ENCODE measurements around the gene ST7. TPM values are rescaled to one million over a fixed set of nuclear protein-coding genes. Genes with fewer than 3 reads are reported as not detected.

ST7 gene
- polyA plus RNA-seq, 1 donor from 2014 or later: 76.8 TPM

DNA sequence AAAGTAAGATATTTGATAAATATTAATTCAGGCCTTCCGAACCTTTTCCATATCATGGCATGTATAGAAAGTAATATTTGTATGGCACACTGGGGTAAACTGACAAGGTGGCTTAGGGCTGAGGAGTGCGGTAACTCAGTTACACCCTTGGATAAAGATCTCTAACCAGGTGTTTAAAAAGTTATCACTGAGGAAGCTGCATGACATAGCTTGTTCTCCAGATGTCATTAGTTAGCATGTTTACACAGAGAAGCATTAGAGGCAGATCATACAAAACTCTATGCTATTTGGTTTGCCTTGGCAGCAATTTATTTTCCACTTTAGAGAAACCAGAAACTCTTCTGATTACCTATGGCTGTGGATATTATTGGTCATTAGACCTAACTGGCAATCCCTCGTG lies 118.2 kb downstream of the ST7 start:
- Histone ChIP-seq H2AFZ (ENCODE audit: low read depth, low read length) (no peak overlapping the region), H4K20me1 (ENCODE audit: insufficient read depth) (peaks cover 27% of the 10 kb centered on the region), H3K9me3 (ENCODE audit: low read length) (no peaks in the 10 kb centered on the region), H3K27me3 (ENCODE audit: insufficient read depth, low read depth, low read length) (no peaks in the 10 kb centered on the region), H3K9me2 (ENCODE audit: insufficient read depth, low read length) (no peaks in the 10 kb centered on the region), H3K79me2 (replicated peaks; ENCODE audit: insufficient read depth, low read length) (peaks cover 48% of the 10 kb centered on the region), H3F3A (ENCODE audit: insufficient read depth, low read length, poor library complexity, severe bottlenecking) (peaks cover 4% of the 10 kb centered on the region), H3K4me2 (ENCODE audit: low read length) (no peak overlapping the region), H3K36me3 (ENCODE audit: insufficient read depth, low read length) (no peaks in the 10 kb centered on the region), H3K4me3 (ENCODE audit: low read length) (no peak overlapping the region), H3K9ac (ENCODE audit: low read length) (no peak overlapping the region), H3K27ac (ENCODE audit: low read length) (no peak overlapping the region)
- TF ChIP-seq EP300 (conservative IDR thresholded peaks at IDR 0.05; ENCODE audit: poor library complexity, severe bottlenecking) (no peak), TAF1 (IDR thresholded peaks at IDR 0.05; ENCODE audit: low read depth) (no peak), MXI1 (conservative IDR thresholded peaks at IDR 0.05; ENCODE audit: poor library complexity, severe bottlenecking) (no peak), SMC3 (conservative IDR thresholded peaks at IDR 0.05; ENCODE audit: poor library complexity) (no peak), POLR2AphosphoS5 (IDR thresholded peaks at IDR 0.05) (no peak), EZH2 (IDR thresholded peaks at IDR 0.05; ENCODE audit: borderline replicate concordance, insufficient read depth, low read length, poor library complexity, severe bottlenecking) (no peak), RAD21 (conservative IDR thresholded peaks at IDR 0.05) (no peak)
- TF ChIP-seq, protein P1, sequence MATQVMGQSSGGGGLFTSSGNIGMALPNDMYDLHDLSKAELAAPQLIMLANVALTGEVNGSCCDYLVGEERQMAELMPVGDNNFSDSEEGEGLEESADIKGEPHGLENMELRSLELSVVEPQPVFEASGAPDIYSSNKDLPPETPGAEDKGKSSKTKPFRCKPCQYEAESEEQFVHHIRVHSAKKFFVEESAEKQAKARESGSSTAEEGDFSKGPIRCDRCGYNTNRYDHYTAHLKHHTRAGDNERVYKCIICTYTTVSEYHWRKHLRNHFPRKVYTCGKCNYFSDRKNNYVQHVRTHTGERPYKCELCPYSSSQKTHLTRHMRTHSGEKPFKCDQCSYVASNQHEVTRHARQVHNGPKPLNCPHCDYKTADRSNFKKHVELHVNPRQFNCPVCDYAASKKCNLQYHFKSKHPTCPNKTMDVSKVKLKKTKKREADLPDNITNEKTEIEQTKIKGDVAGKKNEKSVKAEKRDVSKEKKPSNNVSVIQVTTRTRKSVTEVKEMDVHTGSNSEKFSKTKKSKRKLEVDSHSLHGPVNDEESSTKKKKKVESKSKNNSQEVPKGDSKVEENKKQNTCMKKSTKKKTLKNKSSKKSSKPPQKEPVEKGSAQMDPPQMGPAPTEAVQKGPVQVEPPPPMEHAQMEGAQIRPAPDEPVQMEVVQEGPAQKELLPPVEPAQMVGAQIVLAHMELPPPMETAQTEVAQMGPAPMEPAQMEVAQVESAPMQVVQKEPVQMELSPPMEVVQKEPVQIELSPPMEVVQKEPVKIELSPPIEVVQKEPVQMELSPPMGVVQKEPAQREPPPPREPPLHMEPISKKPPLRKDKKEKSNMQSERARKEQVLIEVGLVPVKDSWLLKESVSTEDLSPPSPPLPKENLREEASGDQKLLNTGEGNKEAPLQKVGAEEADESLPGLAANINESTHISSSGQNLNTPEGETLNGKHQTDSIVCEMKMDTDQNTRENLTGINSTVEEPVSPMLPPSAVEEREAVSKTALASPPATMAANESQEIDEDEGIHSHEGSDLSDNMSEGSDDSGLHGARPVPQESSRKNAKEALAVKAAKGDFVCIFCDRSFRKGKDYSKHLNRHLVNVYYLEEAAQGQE (IDR thresholded peaks at IDR 0.05; ENCODE audit: borderline replicate concordance): no peak
- TF ChIP-seq, protein P2, sequence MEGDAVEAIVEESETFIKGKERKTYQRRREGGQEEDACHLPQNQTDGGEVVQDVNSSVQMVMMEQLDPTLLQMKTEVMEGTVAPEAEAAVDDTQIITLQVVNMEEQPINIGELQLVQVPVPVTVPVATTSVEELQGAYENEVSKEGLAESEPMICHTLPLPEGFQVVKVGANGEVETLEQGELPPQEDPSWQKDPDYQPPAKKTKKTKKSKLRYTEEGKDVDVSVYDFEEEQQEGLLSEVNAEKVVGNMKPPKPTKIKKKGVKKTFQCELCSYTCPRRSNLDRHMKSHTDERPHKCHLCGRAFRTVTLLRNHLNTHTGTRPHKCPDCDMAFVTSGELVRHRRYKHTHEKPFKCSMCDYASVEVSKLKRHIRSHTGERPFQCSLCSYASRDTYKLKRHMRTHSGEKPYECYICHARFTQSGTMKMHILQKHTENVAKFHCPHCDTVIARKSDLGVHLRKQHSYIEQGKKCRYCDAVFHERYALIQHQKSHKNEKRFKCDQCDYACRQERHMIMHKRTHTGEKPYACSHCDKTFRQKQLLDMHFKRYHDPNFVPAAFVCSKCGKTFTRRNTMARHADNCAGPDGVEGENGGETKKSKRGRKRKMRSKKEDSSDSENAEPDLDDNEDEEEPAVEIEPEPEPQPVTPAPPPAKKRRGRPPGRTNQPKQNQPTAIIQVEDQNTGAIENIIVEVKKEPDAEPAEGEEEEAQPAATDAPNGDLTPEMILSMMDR (IDR thresholded peaks at IDR 0.05; ENCODE audit: poor library complexity, severe bottlenecking): no peak

DNA sequence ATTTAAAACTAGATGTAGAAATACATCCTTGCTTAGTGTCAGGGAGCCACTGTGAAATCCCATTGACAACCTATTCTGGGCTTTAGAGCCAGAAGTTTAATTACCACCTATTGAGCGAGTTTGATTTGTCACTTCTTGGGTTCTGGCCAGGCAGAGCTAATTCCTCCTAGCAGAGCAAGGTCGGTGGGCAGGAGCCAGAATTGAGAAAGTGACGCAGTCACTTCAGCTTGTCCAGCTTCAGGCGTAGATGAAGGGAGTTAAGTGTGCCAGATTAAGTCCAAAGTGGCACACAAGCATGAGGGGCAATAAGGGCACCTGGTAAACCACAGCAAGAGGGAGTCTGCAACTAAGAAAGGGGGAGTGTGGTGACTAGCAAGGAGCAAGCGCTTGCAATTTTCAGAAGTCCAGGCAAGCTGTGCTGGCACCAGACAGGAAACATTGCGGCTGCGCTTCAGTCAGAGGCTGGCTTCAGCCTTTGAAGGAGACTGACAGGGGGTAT lies 119.4 kb downstream of the ST7 start:
- no peaks in the 10 kb centered on the region for H3K36me3 ChIP-seq (ENCODE audit: insufficient read depth, low read length)
- peaks cover 26% of the 10 kb centered on the region for H4K20me1 ChIP-seq (ENCODE audit: insufficient read depth)
- H3K27me3 ChIP-seq (ENCODE audit: insufficient read depth, low read depth, low read length): no peaks in the 10 kb centered on the region
- no peak overlapping the region for H3K4me2 ChIP-seq (ENCODE audit: low read length)
- H3K9ac ChIP-seq (ENCODE audit: low read length): no peak overlapping the region
- peaks cover 4% of the 10 kb centered on the region for H3F3A ChIP-seq (ENCODE audit: insufficient read depth, low read length, poor library complexity, severe bottlenecking)
- H3K27ac ChIP-seq (ENCODE audit: low read length): peak overlapping the region; percentile 16
- peak overlapping the region; percentile 18 for H3K4me3 ChIP-seq (ENCODE audit: low read length)
- peaks cover 41% of the 10 kb centered on the region for H3K79me2 ChIP-seq (replicated peaks; ENCODE audit: insufficient read depth, low read length)
- no peak for TF ChIP-seq EP300 (conservative IDR thresholded peaks at IDR 0.05; ENCODE audit: poor library complexity, severe bottlenecking)
- no peak for TF ChIP-seq SMC3 (conservative IDR thresholded peaks at IDR 0.05; ENCODE audit: poor library complexity)
- TF ChIP-seq POLR2AphosphoS5 (IDR thresholded peaks at IDR 0.05): no peak
- TF ChIP-seq TAF1 (IDR thresholded peaks at IDR 0.05; ENCODE audit: low read depth): no peak
- TF ChIP-seq MXI1 (conservative IDR thresholded peaks at IDR 0.05; ENCODE audit: poor library complexity, severe bottlenecking): no peak
- TF ChIP-seq, protein P1 (IDR thresholded peaks at IDR 0.05; ENCODE audit: borderline replicate concordance): no peak
- no peak for TF ChIP-seq EZH2 (IDR thresholded peaks at IDR 0.05; ENCODE audit: borderline replicate concordance, insufficient read depth, low read length, poor library complexity, severe bottlenecking)
- TF ChIP-seq RAD21 (conservative IDR thresholded peaks at IDR 0.05): no peak
- TF ChIP-seq, protein P2 (IDR thresholded peaks at IDR 0.05; ENCODE audit: poor library complexity, severe bottlenecking): no peak
- no peak overlapping the region for H2AFZ ChIP-seq (ENCODE audit: low read depth, low read length)
- no peaks in the 10 kb centered on the region for H3K9me3 ChIP-seq (ENCODE audit: low read length)
- H3K9me2 ChIP-seq (ENCODE audit: insufficient read depth, low read length): no peaks in the 10 kb centered on the region
